K562 (cell line): ENCODE data around the gene ZFYVE26. TPM values are rescaled to one million over a fixed set of nuclear protein-coding genes. Genes with fewer than 3 reads are reported as not detected.

Experiments
- ATAC-seq: fragments of 200-7000 bp; cut with Tn5 transposase; 3 replicates; pipeline ENCODE4 v1.9.1; 2020; ENCODE audit warnings: moderate library complexity
- BruUV-seq: library from RNA; stranded (reverse); fragments of 400-500 nt; replicated peaks from 2 replicates; lab custom pipeline; 2021; lab: Mats Ljungman, UMichigan
- CTCF ChIA-PET: fragments of 300-600 bp; formaldehyde crosslinking; extraction: SDS; loops from one replicate; lab custom pipeline; 2021; ENCODE audit warnings: low intra/inter-chr PET ratio; lab: Yijun Ruan, JAX
- POLR2A ChIA-PET: fragments of 300-600, 350-650 bp; sonication (Branson Sonifier 250); formaldehyde crosslinking; extraction: SDS; loops from one replicate; lab custom pipeline; 2021; ENCODE audit warnings: antibody characterized with exemption, inconsistent platforms; lab: Yijun Ruan, JAX
- DNase-seq, 4 experiments: peaks; one replicate each; pipeline versions ENCODE4 v3.0.0 to v3.0.0-alpha.2; 2011 to 2018; ENCODE audit warnings: low spot score in 3 of 4, mixed read lengths in 3 of 4; ENCODE audit errors: extremely low read depth in 1 of 4
- FAIRE-seq: peaks from 2 replicates; lab custom pipeline; 2011; peaks lifted over from hg19 to GRCh38; lab: Jason Lieb, UNC
- H2AFZ ChIP-seq: 2 replicates; pipeline ENCODE4 v1.6.0; 2011; ENCODE audit warnings: low read depth, low read length, control low read depth, inconsistent platforms
- H3K27ac ChIP-seq: fragments of 200-600 bp; 3 replicates; pipeline ENCODE4 v1.8.0; 2011; ENCODE audit warnings: low read depth, mild to moderate bottlenecking, control low read depth, inconsistent platforms, low read length, moderate library complexity, mixed read lengths; ENCODE audit errors: extremely low read depth
- H3K27me3 ChIP-seq, 2 experiments: fragments of 300-600 bp in 1 of 2; 2 replicates in 1 of 2; 3 replicates in 1 of 2; pipeline versions ENCODE4 v1.6.0 to v1.8.0; 2011; ENCODE audit warnings: inconsistent platforms in 2 of 2, low read length in 2 of 2, mild to moderate bottlenecking in 1 of 2, mixed read lengths in 1 of 2, moderate library complexity in 1 of 2; ENCODE audit not compliant: control insufficient read depth in 2 of 2, insufficient read depth in 2 of 2
- H3K36me3 ChIP-seq: fragments of 300-600 bp; 3 replicates; pipeline ENCODE4 v1.8.0; 2011; ENCODE audit warnings: mild to moderate bottlenecking, low read length, inconsistent platforms; ENCODE audit not compliant: control insufficient read depth, insufficient read depth
- H3K4me1 ChIP-seq, 2 experiments: fragments of 200-600 bp in 1 of 2; replicated peaks in 1 of 2; 2 replicates in 1 of 2; 3 replicates in 1 of 2; pipeline versions ENCODE4 v1.5.1 to v1.8.0; 2011; ENCODE audit warnings: inconsistent platforms in 2 of 2, low read length in 2 of 2, mild to moderate bottlenecking in 1 of 2, mixed read lengths in 1 of 2, moderate library complexity in 1 of 2; ENCODE audit not compliant: control insufficient read depth in 2 of 2, insufficient read depth in 2 of 2
- H3K4me2 ChIP-seq: 2 replicates; pipeline ENCODE4 v1.6.1; 2011; ENCODE audit warnings: low read length, control low read depth, inconsistent platforms, mixed read lengths; ENCODE audit not compliant: insufficient read depth
- H3K4me3 ChIP-seq: fragments of 200-600 bp; sonication (generic), shearing (Covaris generic); 2 replicates; pipeline ENCODE4 v1.5.1; 2016; ENCODE audit warnings: control low read depth, inconsistent platforms
- H3K79me2 ChIP-seq: fragments of 200-600 bp; 3 replicates; pipeline ENCODE4 v1.8.0; 2011; ENCODE audit warnings: low read length, inconsistent platforms; ENCODE audit not compliant: control insufficient read depth, insufficient read depth
- H3K9ac ChIP-seq, 2 experiments: 2 replicates each; pipeline versions ENCODE4 v1.6.0 to v1.6.1; 2011; ENCODE audit warnings: low read depth in 2 of 2, low read length in 2 of 2, control low read depth in 1 of 2, inconsistent platforms in 1 of 2, mild to moderate bottlenecking in 1 of 2, mixed read lengths in 1 of 2; ENCODE audit not compliant: insufficient read depth in 1 of 2
- H3K9me1 ChIP-seq: one replicate; pipeline ENCODE4 v1.6.0; 2011; ENCODE audit warnings: inconsistent platforms, mild to moderate bottlenecking, low read length, moderate library complexity; ENCODE audit not compliant: control insufficient read depth, insufficient read depth
- H3K9me3 ChIP-seq: replicated peaks from 2 replicates; pipeline ENCODE4 v1.5.1; 2011; ENCODE audit warnings: low read depth, low read length, inconsistent platforms; ENCODE audit not compliant: control insufficient read depth, insufficient read depth
- H4K20me1 ChIP-seq: replicated peaks from 2 replicates; pipeline ENCODE4 v1.6.1; 2011; ENCODE audit warnings: low read length, inconsistent platforms, mixed read lengths; ENCODE audit not compliant: control insufficient read depth, insufficient read depth
- BRF1 ChIP-seq: IDR thresholded peaks from 3 replicates; pipeline ENCODE4 v1.6.1; 2011; ENCODE audit warnings: borderline replicate concordance, mild to moderate bottlenecking; ENCODE audit not compliant: insufficient read length; ENCODE audit errors: extremely low read depth
- C11orf30 ChIP-seq: fragments of 450-650 bp; IDR thresholded peaks from 2 replicates; pipeline ENCODE4 v1.6.1; 2016; ENCODE audit warnings: low read depth, mild to moderate bottlenecking
- CREB5 ChIP-seq: fragments of 250-450 bp; sonication (Bioruptor Pico); IDR thresholded peaks from 2 replicates; pipeline ENCODE4 v1.5.0; 2020; ENCODE audit warnings: mild to moderate bottlenecking
- DIDO1 ChIP-seq: fragments of 450-650 bp; IDR thresholded peaks from 2 replicates; pipeline ENCODE4 v1.6.1; 2016; ENCODE audit warnings: low read depth, missing biosample characterization, missing genetic modification characterization
- ESRRB ChIP-seq: fragments of 250-450 bp; sonication (Bioruptor Pico); IDR thresholded peaks from 2 replicates; pipeline ENCODE4 v1.5.0; 2020; ENCODE audit warnings: mild to moderate bottlenecking, moderate library complexity, borderline replicate concordance
- FOXA3 ChIP-seq, 2 experiments: fragments of 450-650 bp in 1 of 2; sonication (generic) in 1 of 2; formaldehyde crosslinking; IDR thresholded peaks in 1 of 2; conservative IDR thresholded peaks in 1 of 2; 2 replicates each; pipeline versions ENCODE4 v1.4.0 to v1.8.0; 2020 to 2022; ENCODE audit warnings: mild to moderate bottlenecking in 2 of 2, missing genetic modification reagents in 1 of 2
- HDAC8 ChIP-seq: fragments of 450-650 bp; IDR thresholded peaks from 2 replicates; pipeline ENCODE4 v1.6.1; 2016; ENCODE audit warnings: mild to moderate bottlenecking, missing genetic modification characterization, moderate library complexity, missing compliant biosample characterization
- KLF13 ChIP-seq: fragments of 450-650 bp; IDR thresholded peaks from 2 replicates; pipeline ENCODE4 v1.6.1; 2016; ENCODE audit warnings: missing genetic modification characterization, low read depth, mild to moderate bottlenecking, missing compliant biosample characterization, moderate library complexity, borderline replicate concordance
- MBD2 ChIP-seq: sonication (generic); IDR thresholded peaks from 2 replicates; pipeline ENCODE4 v1.6.1; 2016; ENCODE audit warnings: low read depth, borderline replicate concordance
- MTA3 ChIP-seq: fragments of 450-650 bp; formaldehyde crosslinking; IDR thresholded peaks from 2 replicates; pipeline ENCODE4 v1.6.1; 2017; ENCODE audit warnings: mild to moderate bottlenecking, borderline replicate concordance
- NELFE ChIP-seq: IDR thresholded peaks from 2 replicates; pipeline ENCODE4 v1.6.1; 2011; ENCODE audit warnings: mild to moderate bottlenecking; ENCODE audit not compliant: insufficient read depth, insufficient read length
- RBM25 ChIP-seq: fragments of 200-400 bp; formaldehyde crosslinking; IDR thresholded peaks from 2 replicates; pipeline ENCODE4 v1.6.1; 2018; ENCODE audit warnings: low read length, low read depth, moderate library complexity; ENCODE audit not compliant: severe bottlenecking
- SP2 ChIP-seq: IDR thresholded peaks from 2 replicates; pipeline ENCODE4 v1.6.1; 2011; ENCODE audit warnings: mild to moderate bottlenecking, low read depth, low read length, moderate library complexity; ENCODE audit not compliant: poor library complexity, severe bottlenecking; ENCODE audit errors: extremely low read depth
- STAT5A ChIP-seq: IDR thresholded peaks from 2 replicates; pipeline ENCODE4 v1.6.1; 2012; ENCODE audit warnings: low read length, inconsistent platforms, borderline replicate concordance
- ZBTB2 ChIP-seq: fragments of 450-650 bp; IDR thresholded peaks from 2 replicates; pipeline ENCODE4 v1.6.1; 2016; ENCODE audit warnings: antibody characterized with exemption
- ZBTB43 ChIP-seq: sonication (generic); formaldehyde crosslinking; IDR thresholded peaks from 2 replicates; pipeline ENCODE4 v1.8.0; 2023; ENCODE audit warnings: mild to moderate bottlenecking, missing genetic modification reagents
- ZNF316 ChIP-seq: fragments of 450-650 bp; IDR thresholded peaks from 2 replicates; pipeline ENCODE4 v1.6.1; 2016
- WGBS: fragments of 100-300 bp; shearing (Covaris generic); methylation state at CpG from one replicate; pipeline ENCODE4 v1.1.6; 2016; ENCODE audit warnings: low coverage, mixed read lengths; ENCODE audit not compliant: insufficient coverage; ENCODE audit errors: missing lambda C conversion rate; 5-methylcytosine and 5-hydroxymethylcytosine counted together
- in situ Hi-C: fragments of 300-500 bp; cut with MboI; formaldehyde crosslinking; loops from 4 replicates; pipeline ENCODE4 v1.15.0; 2018; ENCODE audit warnings: inconsistent platforms, mixed read lengths
- intact Hi-C: fragments of 100-400 bp; cut with micrococcal nuclease; formaldehyde crosslinking; loops from 2 replicates; pipeline ENCODE4 v1.14.2; 2022
- polyA plus RNA-seq, 8 experiments: library from polyadenylated mRNA; depleted of rRNA in 4 of 8; stranded (reverse) in 5 of 8; unstranded in 3 of 8; fragments of >200 nt; fragmentation: Nextera tagmentation in 2 of 8; fragmentation: Illumina TruSeq in 1 of 8; extraction: Ambion mirVana in 2 of 8; extraction: Trizol in 1 of 8; gene quantifications; 2 replicates each; pipeline versions ENCODE4 v1.2.1 to v1.2.3, GENCODE V29; 2011 to 2014; ENCODE audit warnings: inconsistent platforms in 1 of 8, missing spikeins in 1 of 8
- total RNA-seq, 7 experiments: library from RNA; depleted of rRNA in 6 of 7; stranded (reverse); fragments of >200 nt in 6 of 7; fragmentation: Illumina TruSeq in 2 of 7; extraction: Trizol in 2 of 7; gene quantifications; 2 replicates each; pipeline versions ENCODE4 v1.2.1 to v1.2.3, GENCODE V29; 2011 to 2021; ENCODE audit warnings: low replicate concordance in 1 of 7

Gene ZFYVE26
- total and polyA plus RNA-seq, 9 of the 15 experiments (the other 6 are each of a cell fraction or from before 2014, with no cell fraction given), result 0.32 to 9.1 (median 5.9) TPM

- no peak overlapping the region for H2AFZ ChIP-seq
- no peaks in the 10 kb centered on the region for H3K27me3 ChIP-seq
- intact Hi-C loops, result no loop called here
- ATAC-seq (no peak), FAIRE-seq (no peak), DNase-seq (no peak)
- ChIA-PET CTCF (no interaction called here), POLR2A (interaction anchor here (1.2 kb wide), 1 partner anchor 154 kb away, joined by 3 read pairs; no protein-coding TSS in a partner anchor)
- no peaks in the 10 kb centered on the region for H3K9me3 ChIP-seq
- H3K4me3 ChIP-seq, result no peak overlapping the region
- H3K9me1 ChIP-seq, result no peaks in the 10 kb centered on the region
- no peak overlapping the region for H3K4me2 ChIP-seq
- no TSS peak for BruUV-seq
- H3K9ac ChIP-seq, result no peak overlapping the region
- 82% methylated on average over 3 of the region's 4 CpGs for WGBS
- H3K36me3 ChIP-seq, result peaks cover 35% of the 10 kb centered on the region; the same call in 2 of the 3 replicates
- no peaks in the 10 kb centered on the region for H4K20me1 ChIP-seq
- H3K79me2 ChIP-seq, result no peaks in the 10 kb centered on the region
- no peaks in the 10 kb centered on the region for H3K4me1 ChIP-seq
- in situ Hi-C loops, result no loop called here
- no peak overlapping the region for H3K27ac ChIP-seq
- TF ChIP-seq MTA3, result no peak
- no peak for TF ChIP-seq BRF1
- no peak for TF ChIP-seq MBD2
- peak; percentile 63 for TF ChIP-seq RBM25
- TF ChIP-seq HDAC8 (tag), result no peak
- no peak for TF ChIP-seq NELFE
- TF ChIP-seq CREB5 (CRISPR knock-in tag), result no peak
- TF ChIP-seq ZBTB43 (CRISPR knock-in tag), result no peak
- TF ChIP-seq FOXA3 (CRISPR knock-in tag; conservative IDR thresholded peaks at IDR 0.05 in 1 of 2, IDR thresholded peaks at IDR 0.05 in 1 of 2), result peak in 1 of 2 experiments; percentile 71; a peak in 2 of 4 replicates
- peak; percentile 58 for TF ChIP-seq C11orf30
- no peak for TF ChIP-seq STAT5A
- TF ChIP-seq ZBTB2, result no peak
- no peak for TF ChIP-seq DIDO1 (tag)
- no peak for TF ChIP-seq KLF13
- peak; percentile 64 for TF ChIP-seq ZNF316
- TF ChIP-seq SP2, result no peak
- no peak for TF ChIP-seq ESRRB (CRISPR knock-in tag)
Observed at GRCh38 chr14:67763158-67763822, 53.1 kb downstream of the ZFYVE26 start.
